SK-N-SH (cell line): ENCODE results near the gene SLC12A5. TPM values are rescaled to one million over a fixed set of nuclear protein-coding genes. Genes with fewer than 3 reads are reported as not detected.

Source experiments
- CTCF ChIA-PET: fragments of 300-600, 350-600 bp; formaldehyde crosslinking; extraction: SDS; loops from one replicate; lab custom pipeline; 2021; lab: Yijun Ruan, JAX
- POLR2A ChIA-PET: fragments of 350-600 bp; sonication (Branson Sonifier 250); formaldehyde crosslinking; extraction: SDS; loops from one replicate; lab custom pipeline; 2020; ENCODE audit warnings: antibody characterized with exemption, inconsistent platforms; lab: Yijun Ruan, JAX
- DNase-seq: peaks from one replicate; pipeline ENCODE4 v3.0.0; 2012
- H2AFZ ChIP-seq: fragments of 200-600 bp; sonication (generic); 2 replicates; pipeline ENCODE4 v1.8.1; 2016; ENCODE audit warnings: antibody characterized with exemption, mild to moderate bottlenecking, low read depth
- H3F3A ChIP-seq: fragments of 200-600 bp; sonication (generic); replicated peaks from 2 replicates; pipeline ENCODE3; 2016; ENCODE audit warnings: antibody characterized with exemption, mild to moderate bottlenecking; ENCODE audit not compliant: insufficient read depth
- H3K27ac ChIP-seq, 2 experiments: fragments of 200-500 bp in 1 of 2; fragments of 200-600 bp in 1 of 2; sonication (Bioruptor generic) in 1 of 2; sonication (generic), shearing (Covaris generic) in 1 of 2; 2 replicates each; pipeline versions ENCODE4 v1.5.1 to v1.6.1; 2014 to 2016; ENCODE audit warnings: low read depth in 2 of 2, inconsistent platforms in 1 of 2, low read length in 1 of 2, mild to moderate bottlenecking in 1 of 2, mixed read lengths in 1 of 2
- H3K27me3 ChIP-seq: fragments of 200-600 bp; sonication (generic), shearing (Covaris generic); 2 replicates; pipeline ENCODE4 v1.6.1; 2016; ENCODE audit warnings: mixed run types; ENCODE audit not compliant: insufficient read depth
- H3K36me3 ChIP-seq, 2 experiments: fragments of 200-500 bp in 1 of 2; fragments of 200-600 bp in 1 of 2; sonication (Bioruptor generic) in 1 of 2; sonication (generic) in 1 of 2; replicated peaks in 1 of 2; 2 replicates each; pipeline versions ENCODE3 to v1.5.1; 2014 to 2016; ENCODE audit warnings: low read length in 1 of 2, mild to moderate bottlenecking in 1 of 2; ENCODE audit not compliant: insufficient read depth in 2 of 2, control insufficient read depth in 1 of 2
- H3K4me1 ChIP-seq, 2 experiments: fragments of 200-500 bp in 1 of 2; fragments of 200-600 bp in 1 of 2; sonication (Bioruptor generic) in 1 of 2; sonication (generic), shearing (Covaris generic) in 1 of 2; 2 replicates each; pipeline versions ENCODE4 v1.5.1 to v1.6.1; 2014 to 2016; ENCODE audit warnings: low read depth in 1 of 2, low read length in 1 of 2, mixed run types in 1 of 2; ENCODE audit not compliant: insufficient read depth in 2 of 2, control insufficient read depth in 1 of 2
- H3K4me2 ChIP-seq: fragments of 200-600 bp; sonication (generic), shearing (Covaris generic); 2 replicates; pipeline ENCODE4 v1.6.1; 2017; ENCODE audit warnings: mixed run types
- H3K4me3 ChIP-seq, 2 experiments: fragments of 200-500 bp in 1 of 2; fragments of 200-600 bp in 1 of 2; sonication (Bioruptor generic) in 1 of 2; sonication (generic), shearing (Covaris generic) in 1 of 2; 2 replicates each; pipeline versions ENCODE4 v1.5.1 to v1.8.1; 2014 to 2016; ENCODE audit warnings: low read depth in 2 of 2, inconsistent platforms in 1 of 2, low read length in 1 of 2, mild to moderate bottlenecking in 1 of 2, mixed read lengths in 1 of 2, moderate library complexity in 1 of 2
- H3K79me2 ChIP-seq: fragments of 200-600 bp; sonication (generic); 2 replicates; pipeline ENCODE4 v1.8.1; 2017; ENCODE audit warnings: mild to moderate bottlenecking; ENCODE audit not compliant: insufficient read depth
- H3K9ac ChIP-seq: fragments of 200-600 bp; sonication (generic); 2 replicates; pipeline ENCODE4 v1.6.1; 2017; ENCODE audit warnings: mixed run types
- H3K9me2 ChIP-seq: fragments of 200-600 bp; sonication (generic); 2 replicates; pipeline ENCODE4 v1.6.1; 2017; ENCODE audit warnings: mixed run types
- H3K9me3 ChIP-seq: fragments of 200-600 bp; sonication (generic); 2 replicates; pipeline ENCODE4 v1.6.1; 2017; ENCODE audit warnings: mixed run types, mild to moderate bottlenecking, moderate library complexity
- H4K20me1 ChIP-seq: fragments of 200-600 bp; sonication (generic); 2 replicates; pipeline ENCODE4 v1.6.1; 2017; ENCODE audit warnings: mild to moderate bottlenecking, mixed run types; ENCODE audit not compliant: insufficient read depth
- ELF1 ChIP-seq: IDR thresholded peaks from 2 replicates; pipeline ENCODE4 v1.4.0; 2012
- EP300 ChIP-seq, 2 experiments: IDR thresholded peaks; 2 replicates each; pipeline versions ENCODE4 v1.4.0 to v1.6.1; 2012; ENCODE audit warnings: borderline replicate concordance in 1 of 2, low read depth in 1 of 2, low read length in 1 of 2
- EZH2phosphoT487 ChIP-seq: fragments of 200-600 bp; sonication (generic); IDR thresholded peaks from 2 replicates; pipeline ENCODE4 v1.6.1; 2017; ENCODE audit warnings: low read depth, mixed run types, mild to moderate bottlenecking, antibody characterized with exemption, moderate library complexity, borderline replicate concordance
- FOSL2 ChIP-seq: IDR thresholded peaks from 2 replicates; pipeline ENCODE4 v1.4.0; 2012; ENCODE audit warnings: low read depth, mild to moderate bottlenecking, moderate library complexity, borderline replicate concordance
- FOXJ3 ChIP-seq: sonication (generic); formaldehyde crosslinking; IDR thresholded peaks from 2 replicates; pipeline ENCODE4 v1.5.1; 2020; ENCODE audit warnings: mild to moderate bottlenecking, missing genetic modification reagents
- FOXM1 ChIP-seq: IDR thresholded peaks from 2 replicates; pipeline ENCODE4 v1.4.0; 2012; ENCODE audit warnings: low read depth, mild to moderate bottlenecking
- IRF3 ChIP-seq: fragments of 150-350 bp; IDR thresholded peaks from 2 replicates; pipeline ENCODE4 v1.6.1; 2016; ENCODE audit warnings: mild to moderate bottlenecking, low read depth, low read length
- JUND ChIP-seq: IDR thresholded peaks from 2 replicates; pipeline ENCODE4 v1.4.0; 2012
- MEF2A ChIP-seq: IDR thresholded peaks from 2 replicates; pipeline ENCODE4 v1.4.0; 2012; ENCODE audit warnings: low read depth, borderline replicate concordance
- NFIC ChIP-seq: IDR thresholded peaks from 2 replicates; pipeline ENCODE4 v1.4.0; 2012; ENCODE audit warnings: borderline replicate concordance
- NRF1 ChIP-seq: IDR thresholded peaks from 2 replicates; pipeline ENCODE4 v1.6.1; 2012; ENCODE audit warnings: low read depth, mild to moderate bottlenecking, low read length
- PBX3 ChIP-seq: IDR thresholded peaks from 2 replicates; pipeline ENCODE4; 2012
- POLR2AphosphoS5 ChIP-seq: IDR thresholded peaks from 2 replicates; pipeline ENCODE4 v1.6.1; 2012; ENCODE audit warnings: low read depth, low read length
- RAD21 ChIP-seq: IDR thresholded peaks from 2 replicates; pipeline ENCODE4 v1.6.1; 2012; ENCODE audit warnings: mild to moderate bottlenecking, low read length
- REST ChIP-seq: IDR thresholded peaks from 2 replicates; pipeline ENCODE4 v1.6.1; 2012; ENCODE audit warnings: mild to moderate bottlenecking, low read depth, low read length, moderate library complexity
- RFX5 ChIP-seq: IDR thresholded peaks from 2 replicates; pipeline ENCODE4 v1.6.1; 2012; ENCODE audit warnings: mild to moderate bottlenecking, improper control_type of control experiment, low read length
- SMC3 ChIP-seq: IDR thresholded peaks from 2 replicates; pipeline ENCODE4 v1.6.1; 2012; ENCODE audit warnings: low read depth, low read length, improper control_type of control experiment
- TAF1 ChIP-seq: IDR thresholded peaks from 2 replicates; pipeline ENCODE4 v1.6.1; 2012; ENCODE audit warnings: low read depth, mild to moderate bottlenecking, low read length, moderate library complexity, borderline replicate concordance
- USF2 ChIP-seq: fragments of 150-350 bp; IDR thresholded peaks from 2 replicates; pipeline ENCODE4 v1.6.1; 2017; ENCODE audit warnings: antibody characterized with exemption, low read length, low read depth, borderline replicate concordance
- YY1 ChIP-seq: IDR thresholded peaks from 2 replicates; pipeline ENCODE4 v1.4.0; 2012; ENCODE audit warnings: low read depth, mild to moderate bottlenecking
- WGBS: methylation state at CpG from one replicate; pipeline ENCODE4 v1.1.6; 2017; ENCODE audit warnings: low lambda C conversion rate; 5-methylcytosine and 5-hydroxymethylcytosine counted together
- polyA plus RNA-seq, 3 experiments: library from polyadenylated mRNA; depleted of rRNA; stranded (reverse); fragments of >200 nt; gene quantifications; 2 replicates each; pipeline ENCODE4 v1.2.3, GENCODE V29; 2012

SLC12A5 gene
- polyA plus RNA-seq, 1 of the 3 experiments (the other 2 are of a cell fraction): 19.9 TPM

- TF ChIP-seq YY1 (no peak), RFX5 (no peak), ELF1 (no peak), NRF1 (no peak), JUND (no peak), FOXJ3 (CRISPR knock-in tag) (no peak), SMC3 (no peak), POLR2AphosphoS5 (no peak), TAF1 (no peak), EP300 (IDR thresholded peaks at IDR 0.05; ENCODE audit: borderline replicate concordance in 1 of 2, low read depth in 1 of 2, low read length in 1 of 2) (no peak), FOXM1 (no peak), FOSL2 (no peak), MEF2A (no peak), EZH2phosphoT487 (no peak), USF2 (no peak), RAD21 (no peak), REST (no peak), PBX3 (no peak), NFIC (no peak), IRF3 (no peak)
- TF ChIP-seq, all 33 proteins: peak for 0
- no peak for DNase-seq
- Histone ChIP-seq H3K9me2 (no peaks in the 10 kb centered on the region), H4K20me1 (0 out of 2 replicates have a peak, but pooled peaks cover 5% of the 10 kb centered on the region), H3K9me3 (no peaks in the 10 kb centered on the region), H3K9ac (no peak overlapping the region), H3K4me2 (no peak overlapping the region), H3K36me3 (peaks cover 0 to 2% of the 10 kb centered on the region in 2 experiments), H2AFZ (no peak overlapping the region), H3K4me1 (peaks cover 3 to 7% of the 10 kb centered on the region in 2 experiments; a peak in 2 of 4 replicates), H3K27me3 (no peaks in the 10 kb centered on the region), H3K4me3 (no peak overlapping the region), H3K79me2 (no peaks in the 10 kb centered on the region), H3F3A (peaks cover 6% of the 10 kb centered on the region), H3K27ac (no peak overlapping the region)
- ChIA-PET POLR2A (no interaction called here), CTCF (no interaction called here)
- 57% methylated on average over 6 of the region's 6 CpGs for WGBS
Measured at GRCh38 chr20:46054606-46055005, 25.6 kb downstream of the SLC12A5 start.
